ENCODE data around the gene ERICH3. TPM values are rescaled to one million over a fixed set of nuclear protein-coding genes. Genes with fewer than 3 reads are reported as not detected.

ERICH3 gene
- total RNA-seq, 4 donors from 2014 or later, result under 0.01 to 0.06 TPM; not detected in 2

DNA sequence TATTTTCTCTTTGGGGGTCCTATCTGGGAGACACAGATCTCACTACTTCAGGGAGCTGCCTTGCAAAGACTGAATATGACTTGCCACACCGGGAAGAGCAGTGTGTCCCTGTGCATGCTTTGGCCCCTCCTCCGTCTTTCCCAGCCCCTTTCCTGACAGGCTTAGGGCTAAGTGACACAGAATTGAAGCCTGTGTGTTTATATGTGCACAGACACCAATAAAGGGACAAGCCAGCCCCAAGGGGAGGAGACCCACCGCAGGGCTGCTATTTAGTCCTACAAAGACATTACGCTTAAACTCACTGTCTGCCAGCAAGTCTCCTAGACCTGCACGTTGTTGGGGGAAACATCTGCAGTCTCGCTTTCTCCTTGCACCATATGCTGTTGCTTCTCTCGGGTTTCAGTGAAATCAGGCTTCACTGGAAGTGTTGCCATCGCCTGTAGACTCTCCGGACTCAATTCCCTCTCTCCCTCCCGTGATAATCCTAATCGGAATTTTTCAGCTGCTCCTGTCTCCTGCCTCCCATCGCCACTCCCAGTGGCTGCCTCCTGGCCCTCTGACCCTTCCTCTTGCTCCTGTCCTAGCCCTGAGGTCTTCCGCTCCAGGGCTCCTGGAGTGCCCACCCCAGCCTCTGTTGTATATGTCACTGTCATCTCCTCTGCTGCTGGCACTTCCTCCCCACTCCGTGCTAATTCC lies 102.6 kb downstream of the ERICH3 start:
- no peak for TF ChIP-seq POLR2A (IDR thresholded peaks at IDR 0.05; ENCODE audit: low read depth)
- no peak for TF ChIP-seq POLR2AphosphoS5 (IDR thresholded peaks at IDR 0.05)
- TF ChIP-seq EP300 (IDR thresholded peaks at IDR 0.05), result no peak
- TF ChIP-seq, protein P1, sequence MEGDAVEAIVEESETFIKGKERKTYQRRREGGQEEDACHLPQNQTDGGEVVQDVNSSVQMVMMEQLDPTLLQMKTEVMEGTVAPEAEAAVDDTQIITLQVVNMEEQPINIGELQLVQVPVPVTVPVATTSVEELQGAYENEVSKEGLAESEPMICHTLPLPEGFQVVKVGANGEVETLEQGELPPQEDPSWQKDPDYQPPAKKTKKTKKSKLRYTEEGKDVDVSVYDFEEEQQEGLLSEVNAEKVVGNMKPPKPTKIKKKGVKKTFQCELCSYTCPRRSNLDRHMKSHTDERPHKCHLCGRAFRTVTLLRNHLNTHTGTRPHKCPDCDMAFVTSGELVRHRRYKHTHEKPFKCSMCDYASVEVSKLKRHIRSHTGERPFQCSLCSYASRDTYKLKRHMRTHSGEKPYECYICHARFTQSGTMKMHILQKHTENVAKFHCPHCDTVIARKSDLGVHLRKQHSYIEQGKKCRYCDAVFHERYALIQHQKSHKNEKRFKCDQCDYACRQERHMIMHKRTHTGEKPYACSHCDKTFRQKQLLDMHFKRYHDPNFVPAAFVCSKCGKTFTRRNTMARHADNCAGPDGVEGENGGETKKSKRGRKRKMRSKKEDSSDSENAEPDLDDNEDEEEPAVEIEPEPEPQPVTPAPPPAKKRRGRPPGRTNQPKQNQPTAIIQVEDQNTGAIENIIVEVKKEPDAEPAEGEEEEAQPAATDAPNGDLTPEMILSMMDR (IDR thresholded peaks at IDR 0.05), result no peak
- intact Hi-C loops (cut with DNase I), result no loop called here
- no peaks in the 10 kb centered on the region for H3K9me3 ChIP-seq
- no peak overlapping the region for H3K27ac ChIP-seq (replicated peaks in 1 of 4)
- H3K4me1 ChIP-seq, result no peaks in the 10 kb centered on the region
- no peaks in the 10 kb centered on the region for H3K36me3 ChIP-seq
- WGBS, result 47% methylated on average over 14 of the region's 14 CpGs
- no peaks in the 10 kb centered on the region for H3K27me3 ChIP-seq
- no peak for DNase-seq (ENCODE audit: extremely low spot score)
- H3K4me3 ChIP-seq, result no peak overlapping the region

DNA sequence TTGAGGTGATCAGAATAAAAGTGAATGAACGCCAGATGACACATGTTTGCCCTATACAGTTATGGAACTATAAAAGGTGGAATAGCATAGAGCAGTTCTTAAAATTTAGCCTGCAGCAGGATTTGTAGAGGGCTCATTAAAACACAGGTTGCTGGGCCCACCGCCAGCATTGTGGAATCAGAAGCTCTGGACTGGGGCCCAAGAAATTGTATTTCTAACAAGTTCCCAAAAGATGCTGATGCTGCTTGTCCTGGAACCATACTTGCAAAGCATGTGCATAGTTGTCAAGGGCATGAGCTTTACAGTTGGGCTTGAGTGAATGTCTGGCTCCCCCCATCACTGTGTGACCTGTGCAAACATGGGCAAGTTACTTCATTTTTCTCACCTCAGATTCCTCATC lies 123.7 kb downstream of the ERICH3 start:
- Histone ChIP-seq H3K27me3 (no peaks in the 10 kb centered on the region), H3K4me3 (no peak overlapping the region), H3K36me3 (no peaks in the 10 kb centered on the region), H3K27ac (replicated peaks in 1 of 4) (no peak overlapping the region), H3K9me3 (no peaks in the 10 kb centered on the region), H3K4me1 (no peaks in the 10 kb centered on the region)
- WGBS, result 85% methylated on average over 2 of the region's 2 CpGs
- no peak for DNase-seq (ENCODE audit: extremely low spot score)
- intact Hi-C loops (cut with DNase I), result no loop called here
- TF ChIP-seq EP300 (IDR thresholded peaks at IDR 0.05) (no peak), POLR2AphosphoS5 (IDR thresholded peaks at IDR 0.05) (no peak), POLR2A (IDR thresholded peaks at IDR 0.05; ENCODE audit: low read depth) (no peak)
- TF ChIP-seq, protein P1 (IDR thresholded peaks at IDR 0.05), result no peak

DNA sequence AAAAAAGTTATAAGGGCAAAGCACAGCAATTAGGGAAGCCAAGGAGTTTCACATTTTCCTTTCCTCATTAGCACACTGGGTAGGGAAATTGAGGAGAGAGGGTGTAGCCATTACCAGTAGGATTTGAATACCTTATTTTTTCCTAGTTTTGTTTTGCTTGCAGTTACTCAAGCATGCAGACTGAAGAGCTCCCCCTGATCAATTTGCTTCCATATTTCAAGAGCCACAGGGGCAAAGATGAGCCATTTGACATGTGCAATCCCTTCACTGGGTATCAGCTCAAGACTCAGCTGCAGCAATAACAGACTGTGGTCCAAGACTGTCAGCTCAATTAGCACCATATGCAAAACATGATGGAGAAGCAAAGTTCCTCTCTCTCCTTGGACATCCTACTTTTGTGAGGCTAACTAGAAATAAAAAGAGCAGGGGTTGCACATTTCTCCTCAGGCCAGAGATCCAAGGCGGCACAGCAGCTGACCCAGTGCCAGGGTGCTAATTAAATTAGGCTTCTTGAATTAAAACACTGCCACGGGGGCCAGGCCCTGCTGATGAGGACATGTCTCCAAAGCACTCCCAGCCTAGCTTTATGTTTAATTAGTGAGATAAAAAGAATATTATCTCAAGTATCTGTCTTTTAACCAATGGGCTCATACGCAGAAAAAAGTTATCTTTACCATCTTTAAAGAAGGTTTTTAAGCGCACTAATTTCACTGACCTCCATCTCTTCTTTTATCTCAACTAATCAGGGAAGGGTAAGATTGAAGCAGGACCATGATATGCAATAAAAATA lies 124.4 kb downstream of the ERICH3 start:
- H3K4me3 ChIP-seq, result no peak overlapping the region
- no peaks in the 10 kb centered on the region for H3K9me3 ChIP-seq
- DNase-seq (ENCODE audit: extremely low spot score), result no peak
- no peaks in the 10 kb centered on the region for H3K4me1 ChIP-seq
- no peak overlapping the region for H3K27ac ChIP-seq (replicated peaks in 1 of 4)
- TF ChIP-seq EP300 (IDR thresholded peaks at IDR 0.05), result no peak
- TF ChIP-seq POLR2AphosphoS5 (IDR thresholded peaks at IDR 0.05), result no peak
- TF ChIP-seq POLR2A (IDR thresholded peaks at IDR 0.05; ENCODE audit: low read depth), result no peak
- TF ChIP-seq, protein P1 (IDR thresholded peaks at IDR 0.05), result no peak
- H3K27me3 ChIP-seq, result no peaks in the 10 kb centered on the region
- intact Hi-C loops (cut with DNase I), result no loop called here
- peaks cover 0 to 6% (median 0%) of the 10 kb centered on the region in 4 donors for H3K36me3 ChIP-seq
- 78% methylated on average over 4 of the region's 4 CpGs for WGBS

DNA sequence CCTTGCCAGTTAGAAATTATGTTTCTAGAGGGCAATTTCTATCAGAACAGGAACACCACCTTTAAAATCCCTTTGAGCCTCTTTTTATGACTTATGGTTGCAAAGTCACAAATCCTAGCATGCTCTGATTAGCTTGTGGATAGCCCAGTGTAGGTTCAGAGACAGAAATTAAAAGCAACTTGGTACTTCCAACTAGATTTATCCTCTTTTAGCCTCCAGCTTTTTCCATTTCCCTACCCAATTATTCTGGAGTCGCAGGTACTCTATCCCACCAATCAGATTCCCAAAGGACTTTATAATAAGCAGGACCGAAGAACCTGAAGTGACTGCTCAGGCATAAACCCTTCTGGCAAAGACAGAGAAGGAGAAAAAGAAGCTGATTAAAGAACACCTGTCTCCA lies 127.8 kb downstream of the ERICH3 start:
- Histone ChIP-seq H3K9me3 (no peaks in the 10 kb centered on the region), H3K4me3 (no peak overlapping the region), H3K27ac (replicated peaks in 1 of 4) (no peak overlapping the region), H3K27me3 (no peaks in the 10 kb centered on the region), H3K4me1 (no peaks in the 10 kb centered on the region), H3K36me3 (peaks cover 0 to 11% (median 0%) of the 10 kb centered on the region in 4 donors)
- no peak for DNase-seq (ENCODE audit: extremely low spot score)
- TF ChIP-seq, protein P1 (IDR thresholded peaks at IDR 0.05), result no peak
- TF ChIP-seq POLR2A (IDR thresholded peaks at IDR 0.05; ENCODE audit: low read depth) (no peak), POLR2AphosphoS5 (IDR thresholded peaks at IDR 0.05) (no peak), EP300 (IDR thresholded peaks at IDR 0.05) (no peak)
- 95% methylated on average over 2 of the region's 2 CpGs for WGBS
- intact Hi-C loops (cut with DNase I), result no loop called here

Data from esophagus muscularis mucosa (tissue), 4 donors.